SJCRH30 (cell line): ENCODE results near the gene BPGM. TPM values are rescaled to one million over a fixed set of nuclear protein-coding genes. Genes with fewer than 3 reads are reported as not detected.

Experiments
- DNase-seq, 2 experiments: peaks; one replicate each; pipeline ENCODE4 v3.0.0-alpha.2; 2015 to 2020
- H3K27ac ChIP-seq: fragments of 250-450 bp; sonication (Bioruptor Pico); 2 replicates; pipeline ENCODE4 v1.5.1; 2020; ENCODE audit warnings: mild to moderate bottlenecking, moderate library complexity
- H3K27me3 ChIP-seq: fragments of 250-450 bp; sonication (Bioruptor Pico); 2 replicates; pipeline ENCODE4 v1.5.1; 2020; ENCODE audit warnings: mild to moderate bottlenecking, moderate library complexity
- H3K36me3 ChIP-seq: fragments of 250-450 bp; sonication (Bioruptor Pico); 2 replicates; pipeline ENCODE4 v1.5.1; 2020; ENCODE audit warnings: mild to moderate bottlenecking, moderate library complexity
- H3K4me1 ChIP-seq: fragments of 250-450 bp; sonication (Bioruptor Pico); 2 replicates; pipeline ENCODE4 v1.5.1; 2020; ENCODE audit warnings: mild to moderate bottlenecking, moderate library complexity
- H3K4me3 ChIP-seq: fragments of 250-450 bp; sonication (Bioruptor Pico); 2 replicates; pipeline ENCODE4 v1.5.1; 2020; ENCODE audit warnings: mild to moderate bottlenecking, moderate library complexity
- H3K9me3 ChIP-seq: fragments of 250-450 bp; sonication (Bioruptor Pico); replicated peaks from 2 replicates; pipeline ENCODE4 v1.5.1; 2020; ENCODE audit warnings: mild to moderate bottlenecking, moderate library complexity
- total RNA-seq: library from RNA; depleted of rRNA; stranded (reverse); fragments of >200 nt; shearing (Covaris generic); gene quantifications from 2 replicates; pipeline ENCODE4 v1.2.3, GENCODE V29; 2014

Gene BPGM
- total RNA-seq, 1 experiment from 2014 or later: 20.6 TPM

GRCh38 chr7:134703241-134703594 lies 56.6 kb downstream of the BPGM start:
- no peak for DNase-seq
- no peaks in the 10 kb centered on the region for H3K9me3 ChIP-seq
- H3K27ac ChIP-seq: no peak overlapping the region
- peaks cover 6% of the 10 kb centered on the region; the same call in 1 of the 2 replicates for H3K4me1 ChIP-seq
- H3K36me3 ChIP-seq: no peaks in the 10 kb centered on the region
- no peak overlapping the region for H3K4me3 ChIP-seq
- peaks cover 4% of the 10 kb centered on the region; the same call in 1 of the 2 replicates for H3K27me3 ChIP-seq

GRCh38 chr7:134703782-134704181 lies 57.1 kb downstream of the BPGM start:
- Histone ChIP-seq H3K36me3 (no peaks in the 10 kb centered on the region), H3K4me1 (peaks cover 6% of the 10 kb centered on the region; the same call in 1 of the 2 replicates), H3K9me3 (no peaks in the 10 kb centered on the region), H3K27me3 (peaks cover 4% of the 10 kb centered on the region; the same call in 1 of the 2 replicates), H3K4me3 (no peak overlapping the region), H3K27ac (no peak overlapping the region)
- DNase-seq: no peak

- no peak overlapping the region for H3K4me3 ChIP-seq
- peaks cover 6% of the 10 kb centered on the region; the same call in 1 of the 2 replicates for H3K4me1 ChIP-seq
- no peak overlapping the region for H3K27ac ChIP-seq
- no peak for DNase-seq
- H3K9me3 ChIP-seq: no peaks in the 10 kb centered on the region
- H3K27me3 ChIP-seq: peaks cover 4% of the 10 kb centered on the region; the same call in 1 of the 2 replicates
- no peaks in the 10 kb centered on the region for H3K36me3 ChIP-seq
Observed at GRCh38 chr7:134704827-134705226, 58.2 kb downstream of the BPGM start.

- Histone ChIP-seq H3K36me3 (no peaks in the 10 kb centered on the region), H3K27me3 (peaks cover 4% of the 10 kb centered on the region; the same call in 1 of the 2 replicates), H3K27ac (no peak overlapping the region), H3K4me3 (no peak overlapping the region), H3K4me1 (peaks cover 6% of the 10 kb centered on the region; the same call in 1 of the 2 replicates), H3K9me3 (no peaks in the 10 kb centered on the region)
- no peak for DNase-seq
Observed at GRCh38 chr7:134705716-134706115, 59.1 kb downstream of the BPGM start.

GRCh38 chr7:134706468-134706867 lies 59.8 kb downstream of the BPGM start:
- no peak for DNase-seq
- Histone ChIP-seq H3K36me3 (no peaks in the 10 kb centered on the region), H3K27me3 (peaks cover 4% of the 10 kb centered on the region; the same call in 1 of the 2 replicates), H3K4me1 (peaks cover 9% of the 10 kb centered on the region; the same call in 1 of the 2 replicates), H3K9me3 (no peaks in the 10 kb centered on the region), H3K4me3 (no peak overlapping the region), H3K27ac (no peak overlapping the region)

- Histone ChIP-seq H3K27ac (no peak overlapping the region), H3K36me3 (no peaks in the 10 kb centered on the region), H3K4me1 (peaks cover 9% of the 10 kb centered on the region; the same call in 1 of the 2 replicates), H3K4me3 (no peak overlapping the region), H3K27me3 (peaks cover 1% of the 10 kb centered on the region; the same call in 1 of the 2 replicates), H3K9me3 (no peaks in the 10 kb centered on the region)
- DNase-seq: no peak
Observed at GRCh38 chr7:134707663-134708378, 61.2 kb downstream of the BPGM start.

GRCh38 chr7:134708692-134709091 lies 62.0 kb downstream of the BPGM start:
- H3K9me3 ChIP-seq: no peaks in the 10 kb centered on the region
- H3K27ac ChIP-seq: no peak overlapping the region
- H3K4me1 ChIP-seq: peaks cover 6% of the 10 kb centered on the region; the same call in 1 of the 2 replicates
- no peaks in the 10 kb centered on the region for H3K36me3 ChIP-seq
- H3K27me3 ChIP-seq: no peaks in the 10 kb centered on the region; the same call in 1 of the 2 replicates
- no peak for DNase-seq
- no peak overlapping the region for H3K4me3 ChIP-seq

GRCh38 chr7:134709197-134709596 lies 62.5 kb downstream of the BPGM start:
- no peak overlapping the region for H3K27ac ChIP-seq
- no peak for DNase-seq
- H3K4me3 ChIP-seq: no peak overlapping the region
- H3K36me3 ChIP-seq: no peaks in the 10 kb centered on the region
- H3K9me3 ChIP-seq: no peaks in the 10 kb centered on the region
- peaks cover 3% of the 10 kb centered on the region; the same call in 1 of the 2 replicates for H3K4me1 ChIP-seq
- no peaks in the 10 kb centered on the region for H3K27me3 ChIP-seq

- no peak overlapping the region for H3K27ac ChIP-seq
- H3K4me1 ChIP-seq: peaks cover 3% of the 10 kb centered on the region; the same call in 1 of the 2 replicates
- no peak overlapping the region for H3K4me3 ChIP-seq
- H3K9me3 ChIP-seq: no peaks in the 10 kb centered on the region
- DNase-seq: no peak
- H3K36me3 ChIP-seq: no peaks in the 10 kb centered on the region
- no peaks in the 10 kb centered on the region for H3K27me3 ChIP-seq
Observed at GRCh38 chr7:134710511-134710853, 63.8 kb downstream of the BPGM start.

GRCh38 chr7:134710854-134711624 lies 64.4 kb downstream of the BPGM start:
- peaks cover 3% of the 10 kb centered on the region; the same call in 1 of the 2 replicates for H3K4me1 ChIP-seq
- no peak overlapping the region for H3K27ac ChIP-seq
- no peak overlapping the region for H3K4me3 ChIP-seq
- H3K27me3 ChIP-seq: no peaks in the 10 kb centered on the region
- H3K9me3 ChIP-seq: no peaks in the 10 kb centered on the region
- no peaks in the 10 kb centered on the region for H3K36me3 ChIP-seq
- DNase-seq: no peak

GRCh38 chr7:134712196-134712595 lies 65.5 kb downstream of the BPGM start:
- Histone ChIP-seq H3K27ac (no peak overlapping the region), H3K4me1 (peaks cover 3% of the 10 kb centered on the region; the same call in 1 of the 2 replicates), H3K9me3 (no peaks in the 10 kb centered on the region), H3K36me3 (no peaks in the 10 kb centered on the region), H3K4me3 (no peak overlapping the region), H3K27me3 (no peaks in the 10 kb centered on the region)
- DNase-seq: peak; percentile 26 to 42

GRCh38 chr7:134714470-134715205 lies 68.0 kb downstream of the BPGM start:
- Histone ChIP-seq H3K27me3 (no peaks in the 10 kb centered on the region), H3K4me1 (peaks cover 3% of the 10 kb centered on the region; the same call in 1 of the 2 replicates), H3K27ac (no peak overlapping the region), H3K9me3 (no peaks in the 10 kb centered on the region), H3K4me3 (no peak overlapping the region), H3K36me3 (no peaks in the 10 kb centered on the region)
- DNase-seq: no peak

- Histone ChIP-seq H3K9me3 (no peaks in the 10 kb centered on the region), H3K4me1 (no peaks in the 10 kb centered on the region), H3K4me3 (no peak overlapping the region), H3K27me3 (no peaks in the 10 kb centered on the region), H3K27ac (no peak overlapping the region), H3K36me3 (no peaks in the 10 kb centered on the region)
- DNase-seq: no peak
Observed at GRCh38 chr7:134718211-134718875, 71.7 kb downstream of the BPGM start.
